ENCODE data around the gene RUNX1.

The RUNX1 gene

DNA sequence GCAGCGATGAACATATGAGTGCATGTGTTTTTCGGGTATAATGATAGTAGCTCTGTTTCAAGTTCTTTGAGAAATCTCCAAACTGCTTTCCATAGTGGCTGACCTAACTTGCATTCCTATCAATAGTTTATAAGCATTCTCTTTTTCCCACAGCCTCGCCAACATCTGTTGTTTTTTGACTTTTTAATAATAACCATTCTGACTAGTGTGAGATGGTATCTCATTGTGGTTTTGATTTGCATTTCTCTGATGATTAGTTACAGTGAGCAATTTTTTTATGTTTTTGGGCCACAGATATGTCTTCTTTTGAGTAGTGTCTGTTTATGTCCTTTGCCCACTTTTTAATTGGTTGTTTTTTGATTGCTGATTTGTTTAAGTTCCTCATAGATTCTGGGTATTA, 10.6 kb upstream of the RUNX1 start:
- DNase-seq (ENCODE audit: low spot score): no peak

DNA sequence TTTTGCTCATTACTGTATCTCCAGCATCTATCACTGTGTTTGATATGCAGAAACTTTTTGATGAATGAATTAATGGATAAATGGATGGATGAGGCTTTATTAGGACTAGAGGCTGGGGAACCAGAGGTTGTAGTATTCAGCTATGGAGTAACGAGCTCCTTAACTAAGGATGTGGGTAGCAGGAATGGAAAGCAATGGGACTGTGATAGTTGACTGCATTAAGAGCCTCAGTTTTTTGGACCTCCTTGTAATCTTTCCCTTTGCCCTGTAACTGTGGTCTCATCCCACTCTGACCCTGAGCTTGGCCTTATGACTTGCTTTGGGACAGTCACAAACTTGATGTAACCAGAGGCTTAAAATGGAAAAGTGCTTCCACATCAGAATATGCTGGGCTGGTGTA, 9.0 kb upstream of the RUNX1 start:
- DNase-seq (ENCODE audit: low spot score): no peak

GRCh38 chr21:35057428-35057827, 8.3 kb upstream of the RUNX1 start:
- DNase-seq (ENCODE audit: low spot score): no peak

GRCh38 chr21:35053356-35054096, 4.4 kb upstream of the RUNX1 start:
- DNase-seq (ENCODE audit: low spot score): no peak

DNA sequence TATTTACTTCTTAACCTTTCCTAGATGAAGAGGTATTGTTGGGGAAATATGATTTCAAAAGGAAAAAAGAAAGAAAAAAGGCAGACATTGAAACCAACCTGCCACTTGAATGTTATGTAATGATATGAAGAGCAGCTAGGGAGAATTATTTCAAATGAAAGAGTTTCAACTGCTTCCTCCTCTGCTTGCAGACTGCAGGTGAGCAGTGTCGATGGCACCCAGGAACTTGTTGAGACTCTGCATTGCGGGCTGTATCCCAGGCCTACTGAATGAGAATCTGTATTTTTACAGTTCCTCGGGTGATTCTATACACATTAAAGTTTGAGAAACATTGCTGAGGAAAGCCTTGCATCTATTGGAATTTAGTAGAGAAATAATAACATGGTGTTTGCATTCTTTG, 3.7 kb upstream of the RUNX1 start:
- no peak for DNase-seq (ENCODE audit: low spot score)

GRCh38 chr21:35051287-35051818, 2.3 kb upstream of the RUNX1 start:
- no peak for DNase-seq (ENCODE audit: low spot score)

DNA sequence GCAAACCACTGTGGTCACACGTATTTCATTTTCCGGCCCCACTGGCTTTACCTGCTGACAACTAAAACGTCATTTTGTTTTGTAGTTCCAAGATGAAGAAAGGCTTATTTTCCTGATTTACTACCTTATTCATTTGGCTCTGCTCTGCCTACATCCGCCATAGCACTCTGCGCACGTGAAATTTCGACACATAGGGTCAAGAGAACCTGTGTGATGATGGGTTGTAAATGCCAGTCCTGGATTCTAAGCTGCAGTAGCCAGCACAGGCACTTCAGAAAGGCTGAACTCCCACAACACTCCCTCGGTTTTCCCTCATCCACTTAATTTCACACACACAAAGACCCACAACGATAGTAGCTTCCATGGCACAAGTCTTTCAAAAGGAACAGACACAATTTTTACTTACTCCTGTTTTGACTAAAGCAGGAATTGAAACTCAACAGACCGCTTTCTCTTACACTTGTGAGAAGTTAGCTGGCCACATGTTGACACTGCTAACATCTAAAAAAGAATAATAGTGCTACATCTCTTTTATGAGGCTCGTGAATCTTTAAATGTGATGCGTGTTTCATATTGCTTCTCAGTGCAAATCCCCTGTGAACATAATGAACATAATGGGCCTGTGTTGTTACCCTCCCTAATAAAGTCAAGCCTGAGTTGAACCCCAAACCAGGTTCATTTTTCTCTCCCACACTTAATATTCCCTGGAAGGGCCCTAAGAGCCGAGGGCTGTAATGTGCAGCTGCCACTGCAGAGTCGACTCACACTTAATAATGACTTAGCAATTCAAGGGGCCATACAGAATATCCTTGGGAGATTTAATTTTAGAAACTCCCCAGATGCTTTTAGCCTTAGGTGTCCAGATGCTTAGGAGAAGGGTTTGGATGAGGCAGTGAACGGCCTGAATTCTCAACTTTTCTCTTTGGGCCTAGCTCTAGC, 1.5 kb upstream of the RUNX1 start:
- no peak for DNase-seq (ENCODE audit: low spot score)

DNA sequence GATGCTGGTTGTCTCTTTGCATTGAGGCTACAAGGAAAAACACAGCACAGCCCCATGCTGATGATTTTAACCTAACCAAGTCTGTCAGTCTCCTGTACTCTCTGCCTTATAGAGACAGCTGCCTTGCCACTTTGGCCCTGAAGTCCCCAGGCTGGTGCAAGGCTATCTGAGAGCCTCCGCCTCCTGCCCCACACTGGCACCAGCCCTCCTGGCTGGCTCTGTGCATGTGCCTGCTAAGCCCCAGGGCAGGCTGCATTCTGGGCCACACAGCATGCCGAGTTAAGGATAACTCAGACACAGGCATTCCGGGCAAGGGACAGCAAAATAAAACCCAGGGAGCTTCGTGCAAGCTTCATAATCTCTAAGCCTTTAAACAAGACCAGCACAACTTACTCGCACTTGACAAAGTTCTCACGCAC, 910 bp downstream of the RUNX1 start:
- no peak for DNase-seq (ENCODE audit: low spot score)

GRCh38 chr21:35046880-35047229, 2.2 kb downstream of the RUNX1 start:
- DNase-seq (ENCODE audit: low spot score): no peak

- no peak for DNase-seq (ENCODE audit: low spot score)
Measured at GRCh38 chr21:35046263-35046624, 2.9 kb downstream of the RUNX1 start.

- DNase-seq (ENCODE audit: low spot score): no peak
Measured at GRCh38 chr21:35045542-35046262, 3.4 kb downstream of the RUNX1 start.

DNA sequence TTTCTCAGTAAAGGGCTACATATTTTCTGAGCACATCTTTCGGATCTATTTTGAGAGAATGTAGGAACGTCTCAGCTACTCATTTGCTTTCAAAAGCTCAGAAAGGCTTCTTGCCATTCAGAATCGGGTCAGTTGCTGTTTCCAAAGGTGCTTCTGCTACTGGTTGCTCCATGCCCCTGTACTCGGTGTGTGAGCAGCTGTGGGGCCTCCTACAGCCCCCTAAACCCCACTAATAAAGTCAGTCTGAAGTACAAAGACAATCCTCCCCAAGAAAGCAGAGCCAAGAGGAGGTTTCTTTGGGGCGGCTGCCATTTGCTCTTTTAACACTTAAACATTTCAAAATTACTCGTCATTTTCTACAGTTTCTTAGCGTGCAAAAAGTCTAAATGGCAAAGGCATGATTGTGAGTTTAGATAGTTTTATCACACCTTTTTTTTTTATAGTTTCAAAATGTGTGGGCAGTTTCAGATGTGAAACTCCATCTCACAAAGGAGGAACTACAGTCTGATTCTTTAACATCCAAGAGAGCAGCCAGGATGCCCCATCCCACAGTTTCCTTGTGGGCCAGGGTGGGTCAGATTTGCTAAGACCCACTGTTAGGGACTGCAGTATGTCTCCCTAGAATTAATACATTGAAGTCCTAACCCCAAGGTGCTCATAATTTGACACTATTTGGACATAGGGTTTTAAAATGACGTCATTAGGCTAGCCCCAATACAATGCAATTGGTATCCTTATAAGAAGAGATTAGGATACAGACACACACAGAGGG, 4.1 kb downstream of the RUNX1 start:
- no peak for DNase-seq (ENCODE audit: low spot score)

- DNase-seq (ENCODE audit: low spot score): no peak
Measured at GRCh38 chr21:35044128-35044527, 5.0 kb downstream of the RUNX1 start.

DNA sequence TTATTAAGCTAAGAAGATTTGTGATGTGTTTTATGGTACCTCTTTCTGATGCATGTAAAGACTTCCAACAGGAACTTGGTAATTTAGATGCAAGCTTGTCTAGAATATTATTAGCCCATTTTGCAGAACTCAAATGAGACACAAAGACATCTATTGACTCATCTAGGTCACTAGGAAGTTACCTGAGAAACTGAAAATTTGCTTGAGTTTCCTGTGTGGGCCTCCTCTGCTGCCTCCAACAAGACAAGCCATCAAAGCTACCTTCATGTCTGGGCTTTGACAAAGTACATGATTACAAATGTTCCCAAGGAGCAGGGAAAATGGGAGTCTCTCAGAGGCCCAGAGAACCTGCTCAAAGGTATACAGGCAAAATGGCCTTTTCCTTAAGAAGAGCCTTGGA, 5.6 kb downstream of the RUNX1 start:
- DNase-seq (ENCODE audit: low spot score): no peak

DNA sequence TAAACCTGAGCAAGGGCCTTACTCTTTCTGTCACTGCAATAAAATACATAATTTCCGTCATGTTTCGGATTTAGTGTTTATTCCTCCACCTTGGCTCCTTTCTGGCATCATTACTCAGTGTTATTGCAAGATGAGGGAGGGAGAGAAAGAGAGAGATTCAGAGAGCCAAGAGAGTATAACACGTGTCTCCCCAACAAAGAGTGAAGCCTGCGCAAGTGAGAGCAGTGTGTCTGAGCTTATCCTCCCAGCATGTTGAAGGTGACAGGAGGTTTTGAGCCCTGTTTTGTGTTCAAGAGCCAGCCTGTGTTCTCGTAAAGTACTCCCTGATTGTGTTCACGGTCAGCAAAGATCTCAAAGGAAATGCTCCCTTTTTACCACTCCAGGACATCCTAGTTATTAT, 6.3 kb downstream of the RUNX1 start:
- no peak for DNase-seq (ENCODE audit: low spot score)

GRCh38 chr21:35041881-35042280, 7.2 kb downstream of the RUNX1 start:
- DNase-seq (ENCODE audit: low spot score): no peak

DNA sequence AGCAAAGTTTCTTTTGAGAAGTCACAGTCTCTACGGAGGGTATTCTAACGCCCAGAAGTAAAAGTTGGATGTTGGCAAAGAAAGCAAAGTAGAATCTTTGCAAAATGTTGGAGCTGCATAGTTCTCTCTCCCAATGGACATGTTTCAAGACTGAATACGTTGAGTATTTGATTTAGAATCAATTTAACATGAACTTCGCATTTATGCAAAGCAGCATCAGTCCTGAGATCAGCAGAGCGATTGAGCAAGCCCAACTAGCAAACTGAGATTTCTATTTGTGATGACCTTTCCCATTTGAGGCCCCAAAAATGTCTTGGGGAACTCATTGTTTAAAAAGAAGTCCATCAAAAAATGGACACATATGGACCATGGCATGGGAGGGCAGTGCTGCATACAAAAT, 8.0 kb downstream of the RUNX1 start:
- no peak for DNase-seq (ENCODE audit: low spot score)

GRCh38 chr21:35039595-35040289, 9.4 kb downstream of the RUNX1 start:
- DNase-seq (ENCODE audit: low spot score): no peak

GRCh38 chr21:35038772-35039319, 10.3 kb downstream of the RUNX1 start:
- no peak for DNase-seq (ENCODE audit: low spot score)

DNA sequence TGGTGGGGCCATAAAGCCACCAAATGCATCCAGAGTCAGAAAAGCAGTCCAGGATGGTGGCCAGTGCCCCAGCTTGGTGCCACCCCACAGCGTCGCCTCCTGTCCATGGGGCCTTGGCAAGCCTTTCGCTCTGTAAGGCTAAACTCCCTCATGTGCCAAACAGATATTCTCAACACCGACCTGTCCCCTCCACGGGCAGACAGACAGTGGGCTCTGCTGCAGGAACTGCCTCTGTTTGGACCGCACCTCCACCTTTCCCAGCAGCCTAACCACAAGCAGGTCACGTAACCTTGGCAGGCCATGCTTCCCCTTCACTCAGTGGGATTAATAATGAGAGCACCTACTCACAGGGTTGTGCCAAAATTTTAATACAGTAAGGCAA, 11.7 kb downstream of the RUNX1 start:
- DNase-seq (ENCODE audit: low spot score): no peak

All from cerebellar cortex (tissue), 1 donor.